ENCODE data around the gene PLA2G2E.

PLA2G2E gene

DNA sequence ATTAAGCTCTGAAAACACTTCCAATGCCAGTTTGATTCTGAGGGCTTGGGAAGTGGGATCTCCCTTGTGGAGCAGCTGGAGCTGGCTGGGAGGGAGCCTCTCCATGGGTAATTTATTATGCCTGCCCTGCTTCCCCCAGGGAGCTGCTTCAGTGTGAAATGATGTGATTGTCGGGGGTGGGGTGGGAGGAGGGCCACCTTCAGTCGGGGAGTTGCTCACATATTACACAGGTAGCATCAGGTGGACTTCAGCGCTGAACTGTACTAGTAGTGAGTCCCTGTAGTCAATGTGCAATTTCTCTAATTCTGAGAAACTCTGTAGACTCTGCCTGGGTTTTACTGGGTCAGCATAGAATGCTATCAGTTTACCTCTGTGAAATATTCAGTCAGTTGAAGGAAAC, 12.8 kb downstream of the PLA2G2E start:
- TF ChIP-seq, protein P1, sequence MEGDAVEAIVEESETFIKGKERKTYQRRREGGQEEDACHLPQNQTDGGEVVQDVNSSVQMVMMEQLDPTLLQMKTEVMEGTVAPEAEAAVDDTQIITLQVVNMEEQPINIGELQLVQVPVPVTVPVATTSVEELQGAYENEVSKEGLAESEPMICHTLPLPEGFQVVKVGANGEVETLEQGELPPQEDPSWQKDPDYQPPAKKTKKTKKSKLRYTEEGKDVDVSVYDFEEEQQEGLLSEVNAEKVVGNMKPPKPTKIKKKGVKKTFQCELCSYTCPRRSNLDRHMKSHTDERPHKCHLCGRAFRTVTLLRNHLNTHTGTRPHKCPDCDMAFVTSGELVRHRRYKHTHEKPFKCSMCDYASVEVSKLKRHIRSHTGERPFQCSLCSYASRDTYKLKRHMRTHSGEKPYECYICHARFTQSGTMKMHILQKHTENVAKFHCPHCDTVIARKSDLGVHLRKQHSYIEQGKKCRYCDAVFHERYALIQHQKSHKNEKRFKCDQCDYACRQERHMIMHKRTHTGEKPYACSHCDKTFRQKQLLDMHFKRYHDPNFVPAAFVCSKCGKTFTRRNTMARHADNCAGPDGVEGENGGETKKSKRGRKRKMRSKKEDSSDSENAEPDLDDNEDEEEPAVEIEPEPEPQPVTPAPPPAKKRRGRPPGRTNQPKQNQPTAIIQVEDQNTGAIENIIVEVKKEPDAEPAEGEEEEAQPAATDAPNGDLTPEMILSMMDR (IDR thresholded peaks at IDR 0.05; ENCODE audit: low read depth, low read length, missing control alignments) = no peak
- DNase-seq (ENCODE audit: low read depth) = no peak
- no peak overlapping the region for H3K4me3 ChIP-seq (ENCODE audit: low read depth, low read length)
- in situ Hi-C loops (cut with HindIII; ENCODE audit: low sequenced_read_pairs) = no loop called here

DNA sequence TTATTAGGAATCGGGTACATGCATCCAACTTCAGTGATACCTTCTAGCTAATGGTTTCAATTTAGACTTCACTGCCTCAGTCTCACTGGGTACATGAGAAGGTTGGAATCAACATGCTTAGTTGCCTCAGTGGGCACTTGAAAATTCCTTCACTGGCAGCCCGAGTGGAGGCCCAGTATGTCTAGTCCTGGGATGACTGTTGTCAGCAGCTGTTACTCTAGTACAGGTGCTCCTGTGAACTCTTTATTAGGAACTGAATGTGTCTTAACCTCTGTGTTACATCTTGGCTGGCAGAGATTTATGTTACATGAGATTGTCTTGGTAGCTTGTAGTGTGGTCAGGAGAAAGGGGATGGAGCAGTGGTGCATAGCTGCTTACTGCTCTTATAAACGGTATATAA, 13.4 kb downstream of the PLA2G2E start:
- in situ Hi-C loops (cut with HindIII; ENCODE audit: low sequenced_read_pairs) = no loop called here
- no peak overlapping the region for H3K4me3 ChIP-seq (ENCODE audit: low read depth, low read length)
- no peak for DNase-seq (ENCODE audit: low read depth)
- TF ChIP-seq, protein P1 (IDR thresholded peaks at IDR 0.05; ENCODE audit: low read depth, low read length, missing control alignments) = no peak

DNA sequence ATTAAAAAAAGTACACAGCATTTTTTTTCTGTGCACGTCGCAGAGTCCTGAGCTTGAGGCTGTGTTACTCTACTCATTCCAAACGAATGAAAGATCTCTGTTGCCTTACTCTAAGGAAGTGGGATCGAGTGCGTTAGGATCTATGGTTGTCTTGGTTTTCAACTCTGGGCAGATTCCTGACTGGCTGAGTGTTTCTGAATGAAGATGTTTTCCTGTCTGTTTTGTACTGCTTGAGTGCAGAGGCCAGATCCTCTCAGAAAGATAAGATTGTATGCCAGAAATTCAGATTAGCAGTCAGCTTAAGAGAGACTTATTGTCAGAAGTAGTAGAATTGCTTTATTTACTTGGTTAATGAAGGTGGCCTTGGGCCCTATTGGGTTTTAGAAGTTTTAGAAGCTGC, 14.0 kb downstream of the PLA2G2E start:
- TF ChIP-seq, protein P1 (IDR thresholded peaks at IDR 0.05; ENCODE audit: low read depth, low read length, missing control alignments) = no peak
- no peak for DNase-seq (ENCODE audit: low read depth)
- H3K4me3 ChIP-seq (ENCODE audit: low read depth, low read length) = no peak overlapping the region
- in situ Hi-C loops (cut with HindIII; ENCODE audit: low sequenced_read_pairs) = no loop called here

DNA sequence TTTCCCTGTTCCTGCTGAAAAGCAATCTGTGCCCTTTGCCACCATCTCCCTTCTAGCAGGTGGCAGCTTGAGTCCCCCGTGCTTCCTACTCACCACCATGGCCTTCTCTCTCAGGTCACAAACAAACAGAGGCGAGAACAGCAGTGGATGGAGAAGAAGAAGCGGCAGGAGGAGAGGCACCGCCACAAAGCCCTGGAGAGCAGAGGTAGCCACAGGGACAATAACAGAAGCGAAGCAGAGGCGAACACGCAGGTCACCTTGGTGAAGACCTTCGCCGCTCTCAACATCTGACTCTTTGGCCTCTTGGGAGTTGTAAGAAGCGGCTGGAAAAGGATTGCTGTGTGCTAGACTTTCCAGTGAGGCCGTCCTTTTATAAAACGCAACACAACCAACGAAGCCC, 16.0 kb downstream of the PLA2G2E start:
- DNase-seq (ENCODE audit: low read depth) = no peak
- TF ChIP-seq, protein P1 (IDR thresholded peaks at IDR 0.05; ENCODE audit: low read depth, low read length, missing control alignments) = no peak
- in situ Hi-C loops (cut with HindIII; ENCODE audit: low sequenced_read_pairs) = no loop called here
- no peak overlapping the region for H3K4me3 ChIP-seq (ENCODE audit: low read depth, low read length)

DNA sequence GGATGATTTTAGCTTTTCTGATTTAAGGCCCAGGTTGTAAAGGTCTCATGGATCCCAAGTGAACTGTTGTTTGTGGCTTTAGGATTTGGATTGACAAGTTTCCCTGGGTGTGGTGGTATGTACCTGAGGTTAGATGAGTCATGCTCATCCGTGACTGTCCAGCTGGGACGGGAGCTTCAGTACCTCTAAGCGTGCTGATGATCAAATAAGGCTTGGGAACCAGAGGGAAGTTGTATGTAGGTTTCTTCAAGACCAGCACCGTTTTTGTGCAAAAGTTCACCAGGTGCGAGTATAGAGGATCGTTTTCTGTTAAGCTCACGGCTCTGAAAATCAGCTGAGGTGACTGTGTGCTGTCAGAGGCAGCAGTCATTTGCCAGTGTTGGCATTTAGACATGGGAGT, 19.8 kb downstream of the PLA2G2E start:
- no peak overlapping the region for H3K4me3 ChIP-seq (ENCODE audit: low read depth, low read length)
- in situ Hi-C loops (cut with HindIII; ENCODE audit: low sequenced_read_pairs) = no loop called here
- TF ChIP-seq, protein P1 (IDR thresholded peaks at IDR 0.05; ENCODE audit: low read depth, low read length, missing control alignments) = no peak
- no peak for DNase-seq (ENCODE audit: low read depth)

DNA sequence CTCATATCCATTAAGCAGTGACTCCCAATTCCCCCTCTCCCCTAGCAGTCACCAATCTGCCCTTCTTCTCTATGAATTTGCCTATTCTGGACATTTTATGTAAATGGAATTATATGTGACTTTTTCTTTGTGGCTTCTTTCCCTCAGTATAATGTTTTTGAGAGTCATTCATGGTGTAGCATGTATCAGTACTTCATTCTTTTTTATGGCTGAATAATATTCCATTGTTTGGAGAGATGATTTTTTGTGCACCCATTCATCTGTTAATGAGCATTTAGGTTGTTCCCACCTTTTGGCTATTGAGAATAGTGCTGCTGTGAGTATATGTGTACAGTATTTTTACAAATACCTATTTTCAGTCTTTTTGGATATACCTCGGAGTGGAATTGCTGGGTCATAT, 21.8 kb downstream of the PLA2G2E start:
- H3K4me3 ChIP-seq (ENCODE audit: low read depth, low read length) = no peak overlapping the region
- DNase-seq (ENCODE audit: low read depth) = no peak
- TF ChIP-seq, protein P1 (IDR thresholded peaks at IDR 0.05; ENCODE audit: low read depth, low read length, missing control alignments) = no peak
- in situ Hi-C loops (cut with HindIII; ENCODE audit: low sequenced_read_pairs) = no loop called here

DNA sequence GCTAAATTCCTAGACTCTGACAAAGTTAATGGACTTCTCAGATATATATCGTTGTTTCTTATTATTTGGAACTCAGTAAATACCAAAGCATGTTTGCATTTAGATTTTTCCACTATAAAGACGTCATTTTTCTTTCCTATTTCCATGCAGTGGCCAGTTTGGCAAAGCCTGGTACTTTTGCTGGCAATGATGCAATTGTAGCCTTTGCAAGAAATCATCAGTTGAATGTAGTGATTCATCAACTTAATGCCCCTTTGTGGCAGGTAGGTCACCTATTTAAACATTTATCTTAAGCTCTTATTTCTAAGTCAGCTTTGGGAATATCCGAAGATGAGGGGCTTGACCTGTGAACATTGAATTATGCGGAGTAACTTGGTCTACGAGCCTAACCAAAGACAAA, 29.2 kb downstream of the PLA2G2E start:
- no peak for DNase-seq (ENCODE audit: low read depth)
- TF ChIP-seq, protein P1 (IDR thresholded peaks at IDR 0.05; ENCODE audit: low read depth, low read length, missing control alignments) = no peak
- in situ Hi-C loops (cut with HindIII; ENCODE audit: low sequenced_read_pairs) = no loop called here
- no peak overlapping the region for H3K4me3 ChIP-seq (ENCODE audit: low read depth, low read length)
